NOMO-1 treated with DMSO at 0.1 percent for 48 hours (cell line): Measurements from ENCODE around the gene EPHA1.
A peak's percentile ranks its signal among the peaks of the same experiment; 100 is the strongest.

Experiments
- DNase-seq: peaks from one replicate; lab custom pipeline; 2025; ENCODE audit not compliant: unreplicated experiment; lab: John Stamatoyannopoulos, UW

EPHA1 gene

DNA sequence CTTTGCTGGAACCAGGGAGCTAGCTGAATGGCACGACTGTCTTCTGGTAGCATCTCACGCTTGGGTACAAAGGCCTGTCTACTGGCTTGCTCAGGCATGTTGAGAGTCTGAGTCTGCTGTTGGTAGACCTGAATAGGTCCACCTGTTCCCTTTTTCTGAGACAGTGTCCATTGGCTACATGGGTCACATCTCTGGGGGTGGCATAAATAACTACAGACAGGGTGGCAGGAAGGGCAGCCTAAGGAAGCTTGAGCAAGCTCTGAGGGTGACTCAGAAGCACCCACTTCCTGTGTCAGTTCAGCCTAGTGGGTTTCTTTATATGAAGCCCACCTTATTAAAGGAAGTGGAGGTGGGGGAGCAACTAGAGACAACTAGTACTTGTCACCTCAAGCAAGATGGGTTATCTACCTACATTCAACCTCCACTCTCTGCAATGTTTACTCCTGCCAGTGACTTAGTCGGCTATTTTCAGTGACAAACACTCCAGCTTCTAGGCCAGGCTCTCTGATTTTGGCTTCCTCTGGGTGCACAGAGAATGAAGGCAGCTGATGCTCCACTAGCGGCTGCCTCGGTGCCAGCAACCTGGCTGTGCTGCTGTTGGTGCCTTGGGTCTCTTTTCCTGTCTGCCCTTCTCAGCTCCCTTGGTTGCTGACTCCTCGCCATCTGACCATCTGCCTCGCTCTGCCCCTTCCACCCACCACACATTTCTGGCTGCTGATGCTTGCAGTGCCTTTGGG, 33.2 kb downstream of the EPHA1 start:
- peak; percentile 74 for DNase-seq

DNA sequence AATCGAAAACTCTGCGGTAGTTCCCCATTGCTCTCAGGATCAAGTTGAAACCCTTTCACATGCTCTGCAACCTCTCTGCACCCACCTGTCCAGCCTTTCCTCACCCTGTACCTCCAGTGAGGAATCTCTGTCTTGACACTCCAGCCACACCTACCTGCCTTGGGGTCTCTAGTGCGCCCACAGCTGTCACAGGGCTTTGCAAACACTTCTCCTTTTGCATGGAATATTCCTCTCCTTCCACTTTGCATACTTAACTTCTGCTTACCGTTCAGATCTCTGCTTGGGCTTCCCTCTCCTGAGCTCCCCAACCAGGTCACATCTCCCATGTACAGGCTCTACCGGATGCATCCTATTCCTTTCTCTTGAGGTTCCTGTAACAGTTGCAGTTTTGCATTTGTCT, 34.1 kb downstream of the EPHA1 start:
- DNase-seq = peak; percentile 38

DNA sequence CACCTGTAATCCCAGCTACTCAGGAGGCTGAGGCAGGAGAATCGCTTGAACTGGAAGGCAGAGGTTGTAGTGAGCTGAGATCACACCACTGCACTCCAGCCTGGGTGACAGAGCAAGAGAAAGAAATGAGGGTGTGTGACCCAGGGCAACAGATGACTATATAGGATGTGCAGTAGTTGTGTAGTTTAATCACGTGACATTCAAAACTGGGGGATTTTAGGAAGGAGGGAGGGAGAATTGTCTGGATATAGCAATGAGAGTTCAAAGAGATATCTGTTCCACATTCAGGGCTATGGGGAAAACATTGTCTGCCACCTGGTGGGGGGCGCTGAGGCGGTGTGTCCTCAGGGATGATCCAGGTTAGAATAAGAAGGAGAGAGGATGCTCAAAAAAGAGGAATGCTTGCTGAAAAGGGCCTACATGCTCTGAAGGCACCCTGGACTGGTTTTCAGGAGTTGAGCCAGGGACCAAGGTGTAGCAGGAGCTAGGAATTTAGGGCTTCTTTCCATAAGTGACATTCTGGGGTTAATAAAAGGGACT, 35.3 kb downstream of the EPHA1 start:
- no peak for DNase-seq

DNA sequence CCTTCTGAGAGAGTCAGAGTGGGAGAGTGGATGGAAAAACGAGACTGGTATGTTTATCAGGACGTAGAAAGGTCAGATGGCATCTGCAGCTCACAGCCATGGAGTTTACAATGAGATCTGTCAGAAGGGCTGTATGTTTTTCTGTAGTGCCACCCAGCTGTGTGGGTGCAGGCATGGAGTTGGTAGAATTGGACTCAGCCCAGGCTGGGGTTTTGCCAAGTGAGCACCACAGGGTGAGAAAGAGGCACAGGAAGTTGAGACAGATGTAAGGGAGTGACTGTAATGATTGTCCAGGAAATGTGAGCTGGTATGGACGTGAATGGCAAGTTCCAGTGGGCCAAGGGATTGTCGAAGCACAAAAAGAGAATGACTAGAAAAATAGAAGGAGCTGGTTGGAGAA, 36.6 kb downstream of the EPHA1 start:
- DNase-seq = peak; percentile 10

DNA sequence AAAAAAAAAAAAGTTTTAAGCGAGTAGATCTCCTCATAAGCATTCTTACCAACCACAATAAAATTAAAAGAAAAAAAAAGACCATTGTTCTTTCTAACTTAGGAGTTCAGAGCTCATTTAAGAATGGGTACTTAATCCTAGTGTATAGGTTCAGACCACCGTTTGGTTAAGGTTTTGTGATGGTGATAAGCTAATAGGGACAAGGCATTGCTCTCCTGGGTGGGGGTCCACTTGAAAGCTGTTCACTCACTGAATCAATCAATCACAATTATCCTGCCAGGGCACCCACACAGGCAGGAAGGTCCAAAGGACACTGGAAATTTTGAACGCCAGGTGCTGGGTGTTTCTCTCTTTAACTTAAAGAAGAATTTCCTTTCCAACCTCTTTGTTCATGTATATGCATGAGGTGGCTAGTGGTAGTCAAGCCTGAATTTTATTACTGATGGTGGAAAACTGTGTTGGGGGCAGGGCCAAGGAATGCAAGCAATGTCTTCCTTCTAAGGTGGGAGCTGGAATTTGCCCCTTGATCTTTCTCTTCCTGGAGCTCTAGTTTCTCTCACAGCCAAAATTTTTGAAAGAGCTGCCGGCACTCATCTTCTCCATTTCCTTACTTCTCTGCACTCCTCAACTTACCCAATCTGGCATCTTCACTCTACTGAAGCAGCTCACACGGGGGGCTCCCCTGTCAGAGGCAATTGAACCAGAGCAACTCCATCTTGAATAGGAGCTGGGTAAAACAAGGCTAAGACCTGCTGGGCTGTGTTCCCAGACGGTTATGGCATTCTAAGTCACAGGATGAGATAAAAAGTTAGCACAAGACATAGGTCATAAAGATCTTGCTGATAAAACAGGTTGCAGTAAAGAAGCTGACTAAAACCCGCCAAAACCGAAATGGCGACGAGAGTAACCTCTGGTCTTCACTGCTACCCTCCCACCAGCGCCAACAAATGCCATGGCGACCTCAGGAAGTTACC, 38.7 kb downstream of the EPHA1 start:
- no peak for DNase-seq

DNA sequence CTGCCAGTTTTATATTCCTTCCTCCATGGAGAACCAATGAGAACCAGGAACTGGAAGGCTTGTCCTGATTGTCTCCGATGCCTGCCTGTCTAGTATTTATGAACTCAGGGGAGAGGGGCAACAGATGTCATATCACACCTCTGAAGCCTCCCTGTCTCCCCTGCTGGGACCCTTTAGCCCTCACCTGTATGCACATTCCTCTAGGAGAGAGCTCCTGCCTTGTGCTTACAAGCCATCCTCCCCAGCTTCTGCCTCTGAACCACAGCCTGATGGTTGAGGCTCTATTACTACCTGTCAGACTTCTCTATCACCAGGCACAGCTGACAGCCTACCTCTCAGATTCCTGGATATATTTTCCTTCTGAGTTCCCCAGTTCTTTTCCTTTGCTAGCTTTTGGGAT, 40.3 kb downstream of the EPHA1 start:
- no peak for DNase-seq

DNA sequence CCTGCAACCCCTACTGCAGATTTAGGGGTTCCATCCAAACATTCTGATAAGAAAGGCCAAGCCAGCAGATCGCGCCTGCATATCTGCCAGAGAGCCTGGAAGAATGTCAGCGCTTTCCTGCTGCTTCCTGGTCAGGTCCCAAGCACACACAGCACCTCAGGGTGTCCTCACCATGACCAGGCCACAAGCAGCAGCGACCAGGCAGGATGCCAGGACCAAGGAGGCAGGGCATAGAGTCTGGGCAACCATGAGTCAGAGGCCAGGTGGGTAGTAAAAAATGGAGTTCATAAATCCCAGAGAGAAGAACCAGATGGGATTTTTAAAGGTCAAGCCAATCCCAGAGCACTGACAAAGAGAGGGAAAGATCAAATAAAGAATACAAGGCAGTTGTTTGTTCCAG, 40.7 kb downstream of the EPHA1 start:
- DNase-seq = no peak

DNA sequence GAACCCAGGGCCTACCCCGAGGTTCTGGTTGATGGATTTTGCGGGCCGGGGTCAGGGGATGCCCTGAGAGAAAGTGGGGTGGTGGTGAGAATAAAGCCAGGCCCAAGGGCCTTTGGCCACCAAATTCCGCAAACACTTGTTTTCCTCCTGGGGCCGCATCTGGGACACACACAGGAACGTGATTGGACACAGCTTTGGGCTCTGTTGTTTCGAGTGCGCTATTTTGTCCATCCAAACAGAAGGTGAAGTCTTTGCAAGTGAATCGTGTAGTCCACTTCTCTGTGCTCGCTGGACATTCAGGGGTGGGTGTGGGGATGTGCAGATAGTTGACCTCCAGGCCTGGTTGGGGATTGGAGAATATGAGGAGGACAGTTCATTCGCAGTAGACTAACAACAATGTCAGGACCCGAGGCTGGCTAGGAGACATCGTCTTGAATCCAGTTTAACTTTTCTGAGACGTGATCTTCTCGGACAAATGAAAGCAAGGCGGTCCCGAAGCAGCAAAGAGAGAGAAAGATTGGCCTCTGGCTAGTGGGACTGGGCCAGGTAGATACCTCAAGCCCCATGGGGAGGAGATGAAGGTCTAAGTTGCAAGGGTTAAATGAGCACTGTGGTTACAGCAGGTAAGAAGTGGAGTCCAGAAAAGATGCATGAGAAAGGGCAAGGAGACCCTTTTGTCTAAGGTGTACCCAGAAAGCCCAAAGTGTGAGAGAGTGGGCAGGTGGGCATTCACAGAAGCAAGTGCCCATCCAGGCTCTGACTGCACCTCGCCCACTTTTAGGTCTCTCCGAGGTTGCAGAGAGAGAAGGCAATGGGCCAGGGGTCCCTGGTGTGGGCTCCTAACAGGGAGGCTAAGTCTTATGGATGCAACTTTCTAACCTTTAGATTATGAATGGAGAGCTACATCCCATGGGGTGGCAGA, 45.4 kb downstream of the EPHA1 start:
- DNase-seq = no peak

DNA sequence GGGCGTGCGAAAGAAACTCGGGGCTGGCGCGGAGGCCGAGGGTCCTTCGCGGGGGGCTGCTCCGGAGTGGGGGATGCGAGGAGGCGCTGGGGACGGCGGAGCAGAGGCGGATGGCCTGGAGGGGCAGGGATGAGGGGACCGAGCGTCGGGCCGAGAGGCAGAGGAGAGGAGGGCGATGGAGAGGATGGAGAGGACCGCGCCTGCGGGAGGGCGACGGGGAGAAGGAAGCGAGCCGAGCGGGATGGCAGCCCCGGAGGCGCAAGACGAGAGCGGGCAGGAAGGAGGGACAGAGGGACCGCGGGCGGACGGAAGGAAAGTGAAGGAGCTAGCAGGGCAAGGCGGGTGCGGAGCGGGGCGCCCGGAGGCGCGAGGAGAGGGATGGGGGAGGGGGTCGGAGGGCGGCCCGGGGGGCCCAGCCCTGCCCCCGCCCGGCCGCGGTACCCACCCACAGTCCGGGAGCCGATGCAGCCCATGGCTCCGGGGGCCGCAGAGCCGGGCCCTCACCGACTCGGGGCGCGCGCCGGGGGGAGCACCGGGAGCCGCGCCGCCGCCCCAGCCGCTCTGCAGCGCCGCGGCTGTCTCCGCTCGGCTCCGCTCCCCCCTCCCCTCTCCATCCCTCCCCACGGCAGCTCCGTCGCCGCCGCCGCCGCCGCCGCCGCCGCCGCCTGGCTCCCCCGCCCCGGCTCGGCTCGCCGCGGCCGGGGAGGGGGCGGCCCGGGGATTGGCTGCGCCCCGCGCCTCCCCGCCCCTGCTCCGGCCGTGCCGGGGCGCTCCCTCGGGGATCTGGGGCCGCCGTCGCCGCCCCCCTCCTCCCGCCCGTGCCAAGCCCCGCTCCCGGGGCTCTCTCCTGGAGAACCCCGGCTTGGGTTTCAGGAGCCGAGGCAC, 46.3 kb downstream of the EPHA1 start, which contains the start of gene FAM131B:
Gene FAM131B, minus strand, starts transcription at position 583 of the 885 bp plus-strand sequence. Its CDS starts 110 bp downstream, at position 473.
- DNase-seq = no peak

DNA sequence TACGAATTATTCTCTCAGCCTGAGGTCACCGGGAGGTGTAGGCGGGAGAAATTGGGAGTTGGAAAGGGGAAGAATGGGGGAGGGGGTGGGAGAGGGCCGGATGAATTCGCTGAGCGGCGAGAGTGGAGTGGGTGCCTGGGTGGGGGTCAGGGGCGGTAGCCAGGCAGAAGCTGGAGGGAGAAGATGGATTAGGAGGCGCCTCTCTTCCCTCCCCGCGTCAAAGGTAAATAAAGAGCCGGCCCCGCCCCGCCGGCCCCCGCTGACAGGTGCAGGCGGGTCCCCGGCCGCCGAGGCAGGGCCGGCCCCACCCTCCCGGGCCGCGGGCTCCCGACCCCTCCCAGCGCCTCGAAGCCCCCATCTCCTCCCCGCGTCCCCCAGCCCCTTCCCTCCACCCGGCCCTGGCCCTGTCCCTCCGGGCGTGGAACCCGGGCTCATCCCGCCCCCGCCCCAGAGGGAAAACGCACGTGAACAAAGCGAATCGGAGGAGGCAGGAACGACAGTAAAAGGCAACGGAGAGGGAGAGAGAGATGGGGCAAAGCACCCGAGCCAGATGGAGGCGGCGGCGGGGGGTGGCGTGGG, 47.0 kb downstream of the EPHA1 start:
- no peak for DNase-seq

DNA sequence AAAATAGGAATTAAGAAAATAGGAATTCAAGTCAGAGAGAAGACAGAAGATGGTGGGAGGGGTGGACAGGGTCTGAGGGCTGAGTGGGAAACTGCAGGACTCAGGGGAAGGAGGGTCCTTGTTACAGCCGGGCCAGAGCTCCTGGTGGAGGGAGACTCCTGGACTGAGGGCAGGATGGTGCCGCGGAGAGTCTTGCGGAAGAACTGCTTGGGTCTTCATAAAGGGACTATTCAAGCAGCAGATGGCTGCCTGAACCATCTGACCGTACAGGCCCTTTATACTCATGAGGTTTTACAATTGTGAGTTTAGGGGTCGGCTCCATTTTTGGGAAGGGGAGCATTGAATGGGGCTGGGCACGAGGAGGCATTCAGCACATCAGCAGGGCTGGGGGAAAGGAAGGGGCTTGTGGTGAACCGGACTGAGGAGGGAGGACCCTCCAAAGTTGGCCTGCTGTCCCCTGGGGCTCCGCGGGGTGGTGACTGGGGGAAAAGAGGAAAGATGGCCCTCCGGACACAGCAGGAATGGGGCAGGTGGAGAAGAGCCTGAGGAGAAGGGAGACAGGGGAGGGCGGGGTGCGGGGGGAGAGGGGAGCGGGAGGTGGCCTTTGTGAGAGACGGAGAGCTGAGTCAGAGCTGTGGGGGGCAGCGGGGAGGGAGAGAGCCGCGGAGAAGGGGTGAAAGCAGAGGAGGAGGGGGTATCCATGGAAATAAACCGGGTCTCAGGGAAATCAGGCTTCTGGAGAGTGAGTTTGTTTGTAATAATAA, 47.7 kb downstream of the EPHA1 start:
- no peak for DNase-seq

DNA sequence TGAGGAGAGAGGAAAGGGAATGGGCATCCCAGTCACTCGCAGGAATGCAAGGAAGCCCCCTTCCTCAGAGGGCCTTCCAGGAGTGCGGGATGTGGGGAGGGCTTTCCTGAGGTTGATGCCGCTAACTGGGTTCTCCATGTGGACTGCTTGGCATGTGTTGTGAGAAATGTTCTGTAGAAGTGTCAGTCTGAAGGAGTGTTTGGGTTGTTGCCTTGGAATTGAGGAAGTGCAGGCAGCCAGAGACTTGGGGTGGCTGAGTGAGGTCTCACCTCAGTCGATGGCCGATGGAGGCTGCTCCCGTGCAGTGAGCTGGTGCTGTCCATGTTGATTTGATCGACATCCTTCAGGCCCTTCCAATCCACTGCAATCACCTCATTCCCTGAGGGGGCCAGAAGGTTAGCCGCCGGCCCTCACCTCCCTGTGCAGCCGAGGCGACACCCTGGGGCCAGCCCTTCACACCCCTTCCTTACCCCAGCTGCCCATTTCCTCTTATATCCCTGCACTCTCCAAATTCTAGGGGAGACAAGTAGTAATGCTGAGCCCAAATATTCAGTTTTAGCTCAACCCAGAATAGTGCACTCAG, 48.8 kb downstream of the EPHA1 start:
- no peak for DNase-seq

DNA sequence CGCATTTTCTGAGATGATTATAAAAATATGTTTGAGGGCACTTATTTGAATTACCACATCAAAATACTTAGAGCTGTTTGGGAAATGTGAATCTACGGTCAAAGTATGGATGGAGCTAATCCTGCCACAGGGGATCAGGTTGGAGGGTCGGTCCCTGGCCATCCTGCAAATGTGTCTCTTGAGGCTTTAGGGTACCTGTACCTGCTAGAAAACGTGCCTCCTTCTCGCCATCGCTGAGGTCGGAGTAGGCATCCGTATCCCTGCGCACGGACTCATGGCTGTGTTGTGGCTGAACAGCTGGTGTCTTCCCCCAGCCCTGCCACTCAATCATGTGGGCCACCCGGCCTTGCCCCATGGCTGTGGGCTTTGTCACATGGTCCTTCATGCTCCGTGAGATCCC, 50.0 kb downstream of the EPHA1 start:
- no peak for DNase-seq

DNA sequence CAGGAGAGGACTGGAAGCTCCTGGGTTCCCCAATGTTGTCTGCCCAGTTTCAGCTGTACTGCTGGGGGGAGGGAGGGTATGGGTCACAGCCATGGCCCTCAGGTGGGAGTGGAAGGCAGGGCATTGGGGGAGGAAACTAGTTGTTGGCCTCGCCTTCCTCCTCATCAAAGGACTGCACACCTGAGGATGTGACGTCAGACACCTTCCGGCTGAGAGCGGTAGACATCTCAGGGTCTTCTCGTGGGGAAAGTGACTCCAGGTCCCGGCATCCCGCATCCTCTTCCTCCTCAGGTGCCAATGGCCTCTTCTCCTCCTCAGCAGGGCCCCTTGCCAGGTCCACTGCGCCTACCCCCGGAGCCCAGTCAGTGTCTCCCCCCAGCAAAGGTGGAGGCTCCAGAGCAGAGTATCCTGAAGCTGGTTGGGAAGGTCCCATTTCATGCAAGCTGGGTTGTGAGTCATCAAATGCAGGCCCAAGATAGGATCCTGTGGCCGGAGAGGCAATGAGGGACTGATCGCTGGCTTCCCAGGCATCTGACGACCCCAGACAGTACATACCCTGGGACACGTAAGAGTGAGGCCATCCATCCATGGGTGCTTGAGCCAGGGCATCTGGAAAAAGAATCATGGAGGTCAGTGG, 52.1 kb downstream of the EPHA1 start:
- DNase-seq = no peak

DNA sequence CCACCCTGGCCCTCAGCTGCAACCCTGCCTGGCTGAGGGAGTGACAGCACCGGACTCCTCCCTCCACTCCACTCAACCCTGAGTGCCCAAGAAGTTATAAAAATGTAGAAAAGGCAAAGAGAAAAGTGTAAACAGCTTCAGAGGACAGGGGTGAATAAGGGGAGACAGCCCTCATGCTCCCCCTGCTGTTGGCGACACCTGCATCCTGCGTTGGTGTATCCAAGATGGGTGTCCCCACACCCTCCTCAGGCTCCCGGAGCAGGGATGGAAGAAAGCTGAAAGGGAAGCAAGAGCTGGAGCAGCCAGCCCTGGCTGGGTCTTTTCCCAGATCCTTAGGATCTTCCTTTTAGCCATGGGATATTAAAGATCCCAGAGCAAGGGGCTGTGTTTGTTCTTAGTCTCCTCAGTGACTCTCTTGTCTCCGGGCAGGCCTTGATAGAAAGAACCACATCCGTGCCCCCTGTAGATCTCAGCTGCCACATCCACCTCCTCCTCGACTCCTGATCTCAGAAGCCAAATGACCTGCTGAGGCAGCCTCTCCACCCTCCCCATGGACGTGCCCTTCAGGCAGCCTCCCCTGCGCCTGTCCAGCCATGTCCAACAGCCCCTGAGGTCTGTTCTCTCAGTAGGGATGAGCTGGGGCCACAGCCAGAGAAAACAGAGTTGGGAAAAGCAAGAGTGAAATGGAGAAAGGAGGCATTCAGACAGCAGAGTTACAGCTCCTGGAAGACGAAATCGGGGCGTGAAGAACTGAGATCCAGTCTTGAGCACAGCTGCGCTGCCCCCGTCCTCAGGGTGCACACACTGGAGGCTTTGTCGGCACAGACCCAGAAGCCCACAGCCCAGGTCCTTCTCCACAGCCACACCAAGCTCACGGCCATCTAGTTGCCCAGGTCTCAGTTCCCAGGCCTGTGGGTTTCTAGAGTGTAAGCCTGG, 52.9 kb downstream of the EPHA1 start:
- DNase-seq = no peak

DNA sequence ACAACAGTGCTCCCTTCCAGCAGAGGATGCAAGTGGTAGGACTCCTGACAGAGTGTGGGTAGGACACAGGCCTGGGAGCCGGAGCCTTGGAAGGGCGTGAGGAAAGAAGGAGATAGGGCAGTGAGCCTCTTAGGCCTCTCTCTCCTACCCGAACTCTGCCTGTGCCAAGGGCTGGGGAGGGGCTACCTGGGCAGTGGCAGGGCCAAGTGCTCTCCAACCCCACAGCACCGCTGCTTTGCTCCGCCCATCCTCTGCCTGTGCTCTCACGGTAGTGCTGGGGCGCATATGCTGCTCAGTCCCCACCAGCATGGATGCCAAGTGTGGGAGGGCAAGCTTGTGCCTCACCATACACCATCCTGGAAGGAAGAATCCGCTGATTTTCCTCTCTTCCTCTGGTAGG, 53.7 kb downstream of the EPHA1 start:
- DNase-seq = no peak

DNA sequence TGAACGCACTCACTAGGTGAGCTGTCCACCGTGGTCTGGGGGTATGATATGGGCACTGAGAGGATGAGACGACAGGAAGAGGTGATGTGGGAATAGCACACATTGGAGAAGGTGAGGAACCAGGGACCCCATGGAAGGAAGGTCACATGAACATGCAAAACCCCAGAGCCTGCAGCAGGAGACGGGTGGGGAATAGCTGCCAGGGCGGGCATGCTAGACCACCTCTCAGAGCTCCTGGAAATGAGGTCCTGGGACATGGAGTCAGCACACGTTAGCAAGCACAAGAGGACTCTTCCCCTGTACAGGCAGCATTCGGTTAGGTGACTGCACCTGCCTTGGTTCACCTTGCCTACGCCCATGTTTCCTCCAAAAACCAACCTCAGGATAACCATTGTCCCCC, 54.3 kb downstream of the EPHA1 start:
- DNase-seq = no peak
